ENCODE data around the gene LCOR. TPM values are rescaled to one million over a fixed set of nuclear protein-coding genes. Genes with fewer than 3 reads are reported as not detected.

Gene LCOR
- total RNA-seq, 1 experiment from 2014 or later = 39.2 TPM

- intact Hi-C loops (cut with micrococcal nuclease; ENCODE audit: unreplicated experiment) = no loop called here
- no peak for TF ChIP-seq EZH2 (IDR thresholded peaks at IDR 0.05; ENCODE audit: borderline replicate concordance, low read depth, low read length, poor library complexity, severe bottlenecking)
- TF ChIP-seq CTCF (conservative IDR thresholded peaks at IDR 0.05; ENCODE audit: low read depth, low read length) = no peak
- no peaks in the 10 kb centered on the region for H3K9me3 ChIP-seq (ENCODE audit: low read depth, low read length, poor library complexity, severe bottlenecking)
- CTCF ChIA-PET = no interaction called here
- BruUV-seq (replicated peaks) = no TSS peak
- no peak for DNase-seq (ENCODE audit: low spot score)
- no peak overlapping the region for H3K4me3 ChIP-seq (ENCODE audit: low read depth, low read length, poor library complexity, severe bottlenecking)
- no peaks in the 10 kb centered on the region for H3K27me3 ChIP-seq (replicated peaks; ENCODE audit: insufficient read depth, low read depth, low read length, poor library complexity)
- no peaks in the 10 kb centered on the region for H3K36me3 ChIP-seq (ENCODE audit: insufficient read depth, low read length, poor library complexity, severe bottlenecking)
- POLR2A ChIA-PET (ENCODE audit: low non-redundant PET) = no interaction called here
- peaks cover 10% of the 10 kb centered on the region for H3K4me1 ChIP-seq (ENCODE audit: insufficient read depth, low read length, poor library complexity, severe bottlenecking)
- H3K27ac ChIP-seq (ENCODE audit: low read depth, low read length, poor library complexity, severe bottlenecking) = no peak overlapping the region
Measured at GRCh38 chr10:96838529-96838928, 6.4 kb downstream of the LCOR start.

DNA sequence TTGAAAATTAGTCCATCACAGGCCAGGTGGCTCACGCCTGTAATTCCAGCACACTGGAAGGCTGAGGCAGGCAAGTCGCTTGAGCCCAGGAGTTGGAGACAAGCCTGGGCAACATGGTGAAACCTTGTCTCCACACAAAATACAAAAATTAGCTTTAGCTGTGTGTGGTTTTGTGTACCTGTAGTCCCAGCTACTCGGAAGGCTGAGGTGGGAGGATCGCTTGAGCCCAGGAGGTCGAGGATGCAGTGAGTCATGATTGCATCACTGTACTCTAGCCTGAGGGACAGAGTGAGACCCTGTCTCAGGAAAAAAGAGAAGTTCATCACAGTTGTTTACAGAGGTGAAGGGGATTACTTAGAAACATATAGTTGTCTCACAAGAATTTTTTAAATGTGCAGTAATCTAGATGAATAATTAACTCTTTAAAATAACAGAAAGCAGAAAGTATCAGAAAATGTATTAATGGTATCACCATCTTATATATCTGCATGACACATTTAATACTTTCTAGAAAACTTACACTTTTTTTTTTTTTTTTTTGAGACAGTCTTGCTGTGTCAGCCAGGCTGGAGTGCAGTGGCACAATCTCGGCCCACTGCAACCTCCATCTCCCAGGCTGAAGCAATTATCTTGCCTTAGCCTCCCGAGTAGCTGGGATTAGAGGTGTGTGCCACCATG lies 8.9 kb downstream of the LCOR start:
- no peak for DNase-seq (ENCODE audit: low spot score)
- ChIA-PET CTCF (interaction anchor here (0.6 kb wide), 2 partner anchors 43 to 200 kb away, joined by 3 to 5 read pairs; no protein-coding TSS in a partner anchor), POLR2A (ENCODE audit: low non-redundant PET) (no interaction called here)
- peaks cover 13% of the 10 kb centered on the region for H3K4me1 ChIP-seq (ENCODE audit: insufficient read depth, low read length, poor library complexity, severe bottlenecking)
- H3K36me3 ChIP-seq (ENCODE audit: insufficient read depth, low read length, poor library complexity, severe bottlenecking) = no peaks in the 10 kb centered on the region
- no peak for TF ChIP-seq EZH2 (IDR thresholded peaks at IDR 0.05; ENCODE audit: borderline replicate concordance, low read depth, low read length, poor library complexity, severe bottlenecking)
- no peak for TF ChIP-seq CTCF (conservative IDR thresholded peaks at IDR 0.05; ENCODE audit: low read depth, low read length)
- intact Hi-C loops (cut with micrococcal nuclease; ENCODE audit: unreplicated experiment) = no loop called here
- H3K27me3 ChIP-seq (replicated peaks; ENCODE audit: insufficient read depth, low read depth, low read length, poor library complexity) = no peaks in the 10 kb centered on the region
- H3K9me3 ChIP-seq (ENCODE audit: low read depth, low read length, poor library complexity, severe bottlenecking) = no peaks in the 10 kb centered on the region
- BruUV-seq (replicated peaks) = no TSS peak
- no peak overlapping the region for H3K27ac ChIP-seq (ENCODE audit: low read depth, low read length, poor library complexity, severe bottlenecking)
- H3K4me3 ChIP-seq (ENCODE audit: low read depth, low read length, poor library complexity, severe bottlenecking) = no peak overlapping the region

DNA sequence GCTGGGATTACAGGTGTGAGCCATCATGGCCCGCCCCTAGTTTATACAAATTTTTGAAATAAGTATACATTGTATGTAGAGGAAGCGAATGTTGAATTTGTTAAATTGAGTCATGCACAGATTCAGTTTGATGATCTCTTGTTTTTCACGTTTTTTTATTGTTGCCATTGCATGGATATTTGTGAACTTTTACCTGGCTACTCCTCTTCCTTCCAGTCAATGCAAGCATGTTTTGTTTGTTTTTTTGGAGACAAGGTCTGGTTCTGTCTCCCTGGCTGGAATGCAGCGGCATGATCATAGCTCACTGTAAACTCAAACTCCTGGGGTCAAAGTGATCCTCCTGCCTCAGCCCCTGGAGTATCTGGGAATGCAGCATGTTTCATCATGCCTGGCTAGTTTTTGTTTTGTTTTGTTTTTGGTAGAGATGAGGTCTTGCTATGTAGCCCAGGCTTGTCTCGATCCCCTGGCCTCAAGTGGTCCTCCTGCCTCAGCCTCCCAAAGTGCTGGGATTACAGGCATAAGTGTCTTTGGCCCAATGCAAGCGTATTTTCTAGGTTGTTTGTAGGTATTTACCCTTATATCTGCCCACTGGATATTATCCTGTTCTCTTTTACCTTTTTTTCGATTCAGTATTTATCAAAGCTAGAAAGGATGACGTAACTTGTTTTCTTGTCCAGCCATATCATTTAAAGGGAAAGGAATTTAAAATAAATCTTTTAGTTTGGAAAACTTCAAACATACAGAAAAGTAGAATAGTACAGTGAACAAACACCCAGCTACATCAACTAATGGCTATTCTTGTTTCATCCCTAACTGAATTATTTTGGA lies 11.0 kb downstream of the LCOR start:
- Histone ChIP-seq H3K4me1 (ENCODE audit: insufficient read depth, low read length, poor library complexity, severe bottlenecking) (peaks cover 13% of the 10 kb centered on the region), H3K9me3 (ENCODE audit: low read depth, low read length, poor library complexity, severe bottlenecking) (no peaks in the 10 kb centered on the region), H3K36me3 (ENCODE audit: insufficient read depth, low read length, poor library complexity, severe bottlenecking) (no peaks in the 10 kb centered on the region), H3K4me3 (ENCODE audit: low read depth, low read length, poor library complexity, severe bottlenecking) (no peak overlapping the region), H3K27ac (ENCODE audit: low read depth, low read length, poor library complexity, severe bottlenecking) (no peak overlapping the region), H3K27me3 (replicated peaks; ENCODE audit: insufficient read depth, low read depth, low read length, poor library complexity) (no peaks in the 10 kb centered on the region)
- CTCF ChIA-PET = no interaction called here
- DNase-seq (ENCODE audit: low spot score) = no peak
- no TSS peak for BruUV-seq (replicated peaks)
- POLR2A ChIA-PET (ENCODE audit: low non-redundant PET) = no interaction called here
- intact Hi-C loops (cut with micrococcal nuclease; ENCODE audit: unreplicated experiment) = no loop called here
- no peak for TF ChIP-seq EZH2 (IDR thresholded peaks at IDR 0.05; ENCODE audit: borderline replicate concordance, low read depth, low read length, poor library complexity, severe bottlenecking)
- no peak for TF ChIP-seq CTCF (conservative IDR thresholded peaks at IDR 0.05; ENCODE audit: low read depth, low read length)

Measured in A673 (cell line).